Neuronal stem cell (in vitro differentiated cells): Measurements from ENCODE around the gene TRPM5.

ENCODE experiments used
- DNase-seq: peaks from one replicate; pipeline ENCODE4 v3.0.0-alpha.2; 2013; ENCODE audit warnings: low spot score
- H2AFZ ChIP-seq: one replicate; pipeline ENCODE4 v1.6.1; 2013; ENCODE audit warnings: mild to moderate bottlenecking, low read length, inconsistent platforms
- H2AK5ac ChIP-seq: 2 replicates; pipeline ENCODE4 v1.6.1; 2013; ENCODE audit warnings: low read depth, mild to moderate bottlenecking, inconsistent platforms, low read length, moderate library complexity, mixed read lengths
- H2BK120ac ChIP-seq: 2 replicates; pipeline ENCODE4 v1.6.1; 2013; ENCODE audit warnings: low read depth, mild to moderate bottlenecking, inconsistent platforms, low read length, moderate library complexity, mixed read lengths
- H2BK12ac ChIP-seq: one replicate; pipeline ENCODE4 v1.6.1; 2013; ENCODE audit warnings: low read length, inconsistent platforms
- H2BK15ac ChIP-seq: 2 replicates; pipeline ENCODE4 v1.6.1; 2013; ENCODE audit warnings: mild to moderate bottlenecking, low read length, inconsistent platforms, mixed read lengths
- H2BK5ac ChIP-seq: one replicate; pipeline ENCODE4 v1.6.1; 2013; ENCODE audit warnings: inconsistent platforms, mild to moderate bottlenecking, low read length, moderate library complexity
- H3K14ac ChIP-seq: one replicate; pipeline ENCODE4 v1.6.1; 2013; ENCODE audit warnings: low read length, inconsistent platforms
- H3K18ac ChIP-seq: 2 replicates; pipeline ENCODE4 v1.6.1; 2013; ENCODE audit warnings: low read length, inconsistent platforms
- H3K23ac ChIP-seq: 2 replicates; pipeline ENCODE4 v1.6.1; 2013; ENCODE audit warnings: low read depth, mild to moderate bottlenecking, mixed read lengths, low read length, inconsistent platforms; ENCODE audit not compliant: poor library complexity
- H3K27ac ChIP-seq: replicated peaks from 3 replicates; pipeline ENCODE4 v1.5.1; 2013; ENCODE audit warnings: low read length, inconsistent platforms
- H3K27me3 ChIP-seq, 3 experiments: 2 replicates each; pipeline ENCODE4 v1.6.1; 2013; ENCODE audit warnings: low read length in 3 of 3, mild to moderate bottlenecking in 2 of 3, inconsistent platforms in 1 of 3, low read depth in 1 of 3, mixed read lengths in 1 of 3, moderate library complexity in 1 of 3; ENCODE audit not compliant: control insufficient read depth in 3 of 3, insufficient read depth in 3 of 3
- H3K36me3 ChIP-seq, 2 donors: replicated peaks in 1 of 2; 2 replicates each; pipeline ENCODE4 v1.6.1; 2013; ENCODE audit warnings: low read length in 2 of 2; ENCODE audit not compliant: control insufficient read depth in 2 of 2, insufficient read depth in 2 of 2
- H3K4ac ChIP-seq: 2 replicates; pipeline ENCODE4 v1.6.1; 2013; ENCODE audit warnings: inconsistent platforms, mild to moderate bottlenecking, low read length, moderate library complexity
- H3K4me1 ChIP-seq, 2 donors: 1 replicate in 1 of 2; 2 replicates in 1 of 2; pipeline ENCODE4 v1.6.1; 2013; ENCODE audit warnings: low read length in 2 of 2, low read depth in 1 of 2; ENCODE audit not compliant: control insufficient read depth in 2 of 2, insufficient read depth in 1 of 2
- H3K4me2 ChIP-seq: one replicate; pipeline ENCODE4 v1.6.1; 2013; ENCODE audit warnings: mild to moderate bottlenecking, low read length, inconsistent platforms; ENCODE audit not compliant: insufficient read depth, poor library complexity, severe bottlenecking
- H3K4me3 ChIP-seq, 2 donors: 2 replicates each; pipeline ENCODE4 v1.5.1; 2013; ENCODE audit warnings: low read length in 2 of 2, mild to moderate bottlenecking in 2 of 2, inconsistent platforms in 1 of 2, moderate library complexity in 1 of 2
- H3K79me1 ChIP-seq: one replicate; pipeline ENCODE4 v1.6.1; 2013; ENCODE audit warnings: low read depth, mild to moderate bottlenecking, inconsistent platforms, low read length, moderate library complexity
- H3K9ac ChIP-seq: one replicate; pipeline ENCODE4 v1.6.1; 2013; ENCODE audit warnings: mild to moderate bottlenecking, low read depth, low read length, inconsistent platforms; ENCODE audit not compliant: poor library complexity
- H3K9me3 ChIP-seq, 2 donors: replicated peaks in 1 of 2; 2 replicates each; pipeline versions ENCODE3 to v1.6.1; 2013; ENCODE audit warnings: low read length in 2 of 2, mild to moderate bottlenecking in 2 of 2, inconsistent platforms in 1 of 2, low read depth in 1 of 2, mixed read lengths in 1 of 2, moderate library complexity in 1 of 2; ENCODE audit not compliant: control insufficient read depth in 2 of 2, insufficient read depth in 1 of 2
- H4K8ac ChIP-seq: one replicate; pipeline ENCODE4 v1.6.1; 2013; ENCODE audit warnings: low read depth, mild to moderate bottlenecking, inconsistent platforms, low read length, moderate library complexity
- H4K91ac ChIP-seq: one replicate; pipeline ENCODE4 v1.6.1; 2013; ENCODE audit warnings: low read length, low read depth, mild to moderate bottlenecking, inconsistent platforms; ENCODE audit not compliant: poor library complexity
- whole genome bisulfite sequencing, 2 donors: extraction: QIAGEN DNeasy Blood & Tissue Kit; methylation state at CpG; one replicate each; pipeline ENCODE4 v1.1.7; 2013; ENCODE audit warnings: missing lambda C conversion rate in 2 of 2, mixed read lengths in 1 of 2; ENCODE audit not compliant: insufficient read length in 2 of 2, insufficient replicate concordance in 1 of 2; ENCODE audit errors: extremely low coverage in 2 of 2; 5-methylcytosine and 5-hydroxymethylcytosine counted together

TRPM5 gene

GRCh38 chr11:2483426-2483825 lies 39.1 kb upstream of the TRPM5 start:
- no peak overlapping the region for H2BK12ac ChIP-seq
- no peak overlapping the region for H2AK5ac ChIP-seq
- no peaks in the 10 kb centered on the region for H3K4me1 ChIP-seq
- H3K27ac ChIP-seq = no peak overlapping the region
- no peaks in the 10 kb centered on the region for H3K36me3 ChIP-seq
- H4K91ac ChIP-seq = no peak overlapping the region
- no peak overlapping the region for H3K14ac ChIP-seq
- H3K4ac ChIP-seq = no peak overlapping the region
- peaks cover 0 to 8% of the 10 kb centered on the region in 2 donors for H3K9me3 ChIP-seq
- H3K18ac ChIP-seq = no peak overlapping the region
- H3K79me1 ChIP-seq = no peaks in the 10 kb centered on the region
- H2BK5ac ChIP-seq = no peak overlapping the region
- no peak for DNase-seq
- no peak overlapping the region for H3K9ac ChIP-seq
- H3K23ac ChIP-seq = no peak overlapping the region
- no peak overlapping the region for H2BK120ac ChIP-seq
- no peak overlapping the region for H2AFZ ChIP-seq
- no peak overlapping the region for H4K8ac ChIP-seq
- no peak overlapping the region for H3K4me2 ChIP-seq
- WGBS, 2 donors = no CpG with 5 or more reads among the region's 14 CpGs
- H3K4me3 ChIP-seq = no peak overlapping the region
- peaks cover 0 to 3% (median 0%) of the 10 kb centered on the region in 3 experiments for H3K27me3 ChIP-seq
- H2BK15ac ChIP-seq = no peak overlapping the region

GRCh38 chr11:2482745-2483144 lies 38.4 kb upstream of the TRPM5 start:
- WGBS, 2 donors = no CpG with 5 or more reads among the region's 5 CpGs
- Histone ChIP-seq H4K91ac (no peak overlapping the region), H3K27me3 (peaks cover 0 to 3% (median 0%) of the 10 kb centered on the region in 3 experiments), H3K18ac (no peak overlapping the region), H2AFZ (no peak overlapping the region), H3K4me2 (no peak overlapping the region), H3K9me3 (peaks cover 0 to 8% of the 10 kb centered on the region in 2 donors), H2AK5ac (no peak overlapping the region), H2BK5ac (no peak overlapping the region), H3K27ac (no peak overlapping the region), H2BK120ac (no peak overlapping the region), H3K4ac (no peak overlapping the region), H4K8ac (no peak overlapping the region), H2BK15ac (no peak overlapping the region), H3K4me3 (peak overlapping the region in 1 of 2 donors; percentile 29), H3K36me3 (no peaks in the 10 kb centered on the region), H2BK12ac (no peak overlapping the region), H3K79me1 (no peaks in the 10 kb centered on the region), H3K9ac (no peak overlapping the region), H3K4me1 (no peaks in the 10 kb centered on the region), H3K14ac (no peak overlapping the region), H3K23ac (no peak overlapping the region)
- no peak for DNase-seq

DNA sequence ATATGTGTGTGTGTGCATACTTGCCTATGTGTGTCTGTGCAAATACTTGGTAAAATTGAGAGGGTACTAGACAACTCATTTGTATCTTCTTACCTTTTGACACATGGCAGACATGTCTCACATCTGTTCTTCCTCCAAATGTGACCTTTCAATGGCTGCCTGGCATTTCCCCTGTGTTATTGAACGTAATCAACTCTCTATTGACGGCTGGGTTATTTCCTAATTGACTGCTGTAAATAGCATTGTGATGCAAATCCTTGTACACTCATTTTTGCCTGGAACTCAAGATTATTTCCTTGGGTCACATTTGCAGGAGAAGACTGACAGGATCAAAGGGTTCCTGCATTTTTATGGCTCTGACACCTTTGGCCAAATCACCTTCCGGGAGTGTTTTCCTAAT lies 37.9 kb upstream of the TRPM5 start:
- no peak overlapping the region for H4K91ac ChIP-seq
- no peak for DNase-seq
- H3K27ac ChIP-seq = no peak overlapping the region
- no CpG with 5 or more reads among the region's 3 CpGs for WGBS, 2 donors
- peaks cover 0 to 3% (median 0%) of the 10 kb centered on the region in 3 experiments for H3K27me3 ChIP-seq
- no peaks in the 10 kb centered on the region for H3K4me1 ChIP-seq
- H3K79me1 ChIP-seq = no peaks in the 10 kb centered on the region
- H3K23ac ChIP-seq = no peak overlapping the region
- no peak overlapping the region for H4K8ac ChIP-seq
- no peak overlapping the region for H2BK5ac ChIP-seq
- no peak overlapping the region for H2AFZ ChIP-seq
- H3K4ac ChIP-seq = no peak overlapping the region
- H2BK12ac ChIP-seq = no peak overlapping the region
- no peak overlapping the region for H3K14ac ChIP-seq
- H3K18ac ChIP-seq = no peak overlapping the region
- H3K9me3 ChIP-seq = peaks cover 0 to 10% of the 10 kb centered on the region in 2 donors
- H2AK5ac ChIP-seq = no peak overlapping the region
- H2BK15ac ChIP-seq = no peak overlapping the region
- H3K4me3 ChIP-seq = peak overlapping the region in 1 of 2 donors; percentile 29
- no peak overlapping the region for H3K9ac ChIP-seq
- no peak overlapping the region for H2BK120ac ChIP-seq
- H3K4me2 ChIP-seq = no peak overlapping the region
- H3K36me3 ChIP-seq = no peaks in the 10 kb centered on the region

DNA sequence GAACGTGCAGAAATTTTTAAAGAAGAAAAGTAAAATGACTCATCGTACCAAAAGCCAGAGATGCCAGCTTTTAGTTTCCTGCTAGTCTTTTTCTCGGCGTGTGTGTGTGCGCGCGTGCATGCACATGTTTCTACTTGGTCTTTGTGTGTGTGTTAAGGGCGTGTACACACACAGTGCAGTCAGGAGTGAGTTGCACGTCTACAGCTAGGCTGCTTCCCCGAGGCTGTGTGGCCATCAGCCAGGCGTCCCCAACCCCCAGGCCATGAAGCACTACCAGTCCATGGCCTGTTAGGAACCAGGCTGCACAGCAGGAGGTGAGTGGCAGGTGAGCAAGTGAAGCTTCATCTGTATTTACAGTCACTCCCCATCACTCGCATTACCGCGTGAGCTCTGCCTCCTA lies 36.9 kb upstream of the TRPM5 start:
- Histone ChIP-seq H3K18ac (peak overlapping the region; percentile 44), H4K91ac (no peak overlapping the region), H2BK12ac (no peak overlapping the region), H2BK5ac (no peak overlapping the region), H4K8ac (no peak overlapping the region), H2AK5ac (no peak overlapping the region), H3K79me1 (no peaks in the 10 kb centered on the region), H3K4me1 (no peaks in the 10 kb centered on the region), H3K4ac (no peak overlapping the region), H3K4me2 (no peak overlapping the region), H3K14ac (peak overlapping the region; percentile 57), H2AFZ (no peak overlapping the region), H3K4me3 (peak overlapping the region in 1 of 2 donors; percentile 20), H3K9me3 (peaks cover 0 to 8% of the 10 kb centered on the region in 2 donors), H3K27me3 (peaks cover 0 to 3% (median 0%) of the 10 kb centered on the region in 3 experiments), H2BK120ac (no peak overlapping the region), H3K23ac (no peak overlapping the region), H3K27ac (no peak overlapping the region), H3K36me3 (no peaks in the 10 kb centered on the region), H2BK15ac (no peak overlapping the region), H3K9ac (no peak overlapping the region)
- DNase-seq = no peak
- no CpG with 5 or more reads among the region's 14 CpGs for WGBS, 2 donors
